GM23338 (cell line): ENCODE data around the gene SUSD3.

Source experiments
- CREB1 ChIP-seq: fragments of 250-450 bp; sonication (Bioruptor Pico); IDR thresholded peaks from 2 replicates; pipeline ENCODE4 v1.5.0; 2020; ENCODE audit warnings: low read depth, mild to moderate bottlenecking, moderate library complexity
- EZH2 ChIP-seq: fragments of 200-600 bp; sonication (generic); IDR thresholded peaks from one replicate; pipeline ENCODE4 v1.8.0; 2017; ENCODE audit warnings: antibody characterized with exemption, mild to moderate bottlenecking, low read depth; ENCODE audit not compliant: unreplicated experiment
- EZH2phosphoT487 ChIP-seq: fragments of 200-600 bp; sonication (generic); IDR thresholded peaks from one replicate; pipeline ENCODE4 v1.8.1; 2018; ENCODE audit warnings: antibody characterized with exemption; ENCODE audit not compliant: unreplicated experiment
- JUNB ChIP-seq: IDR thresholded peaks from one replicate; pipeline ENCODE4 v1.6.1; 2016; ENCODE audit warnings: antibody characterized with exemption; ENCODE audit not compliant: unreplicated experiment
- NANOG ChIP-seq: IDR thresholded peaks from 2 replicates; pipeline ENCODE4 v1.6.1; 2016; ENCODE audit warnings: antibody characterized with exemption, borderline replicate concordance
- POLR2AphosphoS5 ChIP-seq: IDR thresholded peaks from 2 replicates; pipeline ENCODE4 v1.6.1; 2016; ENCODE audit warnings: antibody characterized with exemption, low read depth
- STAT1 ChIP-seq: IDR thresholded peaks from one replicate; pipeline ENCODE4 v1.6.1; 2016; ENCODE audit warnings: antibody characterized with exemption; ENCODE audit not compliant: unreplicated experiment
- ZNF114 ChIP-seq: fragments of 250-450 bp; sonication (Bioruptor Pico); IDR thresholded peaks from 2 replicates; pipeline ENCODE4 v1.5.0; 2020; ENCODE audit warnings: mild to moderate bottlenecking, moderate library complexity
- ZNF331 ChIP-seq: fragments of 250-450 bp; sonication (Bioruptor Pico); IDR thresholded peaks from 2 replicates; pipeline ENCODE4 v1.5.0; 2020; ENCODE audit warnings: low read depth, mild to moderate bottlenecking, moderate library complexity
- TF ChIP-seq, protein P1 (sequence below), 2 experiments: fragments of 200-600 bp in 1 of 2; sonication (generic) in 1 of 2; conservative IDR thresholded peaks; 2 replicates each; pipeline versions ENCODE4 v1.5.1 to v1.6.1; 2016 to 2017; ENCODE audit warnings: antibody characterized with exemption in 2 of 2, low read depth in 2 of 2, mild to moderate bottlenecking in 2 of 2, moderate library complexity in 1 of 2
- TF ChIP-seq, protein P2 (sequence below): IDR thresholded peaks from one replicate; pipeline ENCODE4 v1.6.1; 2018; ENCODE audit warnings: antibody characterized with exemption; ENCODE audit not compliant: unreplicated experiment
- TF ChIP-seq, protein P3 (sequence below): fragments of 250-450 bp; sonication (Bioruptor Pico); IDR thresholded peaks from 2 replicates; pipeline ENCODE4 v1.5.0; 2020; ENCODE audit warnings: mild to moderate bottlenecking, moderate library complexity
- TF ChIP-seq, protein P4 (sequence below): IDR thresholded peaks from 2 replicates; pipeline ENCODE4 v1.6.1; 2016; ENCODE audit warnings: antibody characterized with exemption

DNA sequence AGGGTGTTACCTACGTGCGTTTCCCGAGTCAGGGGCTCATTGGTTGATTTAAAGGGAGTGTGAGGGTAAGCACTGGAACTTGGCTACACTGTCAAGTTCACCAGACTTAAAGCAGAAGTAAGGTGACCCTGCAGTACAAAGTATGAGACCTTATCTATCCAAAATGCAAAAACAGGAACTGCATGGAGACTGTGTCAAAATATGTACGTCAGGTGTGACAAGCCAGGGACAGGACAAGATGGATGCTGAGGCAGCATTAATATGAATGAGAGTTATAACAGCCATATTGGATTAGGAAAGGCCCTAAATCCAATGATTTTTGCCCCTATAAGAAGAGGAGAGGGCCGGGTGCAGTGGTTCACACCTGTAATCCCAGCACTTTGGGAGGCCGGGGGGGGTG lies 15.4 kb upstream of the SUSD3 start:
- TF ChIP-seq POLR2AphosphoS5 (no peak), CREB1 (CRISPR knock-in tag) (no peak), EZH2 (no peak), STAT1 (no peak), JUNB (no peak), EZH2phosphoT487 (no peak), NANOG (no peak), ZNF114 (CRISPR knock-in tag) (no peak), ZNF331 (CRISPR knock-in tag) (no peak)
- TF ChIP-seq, protein P1, sequence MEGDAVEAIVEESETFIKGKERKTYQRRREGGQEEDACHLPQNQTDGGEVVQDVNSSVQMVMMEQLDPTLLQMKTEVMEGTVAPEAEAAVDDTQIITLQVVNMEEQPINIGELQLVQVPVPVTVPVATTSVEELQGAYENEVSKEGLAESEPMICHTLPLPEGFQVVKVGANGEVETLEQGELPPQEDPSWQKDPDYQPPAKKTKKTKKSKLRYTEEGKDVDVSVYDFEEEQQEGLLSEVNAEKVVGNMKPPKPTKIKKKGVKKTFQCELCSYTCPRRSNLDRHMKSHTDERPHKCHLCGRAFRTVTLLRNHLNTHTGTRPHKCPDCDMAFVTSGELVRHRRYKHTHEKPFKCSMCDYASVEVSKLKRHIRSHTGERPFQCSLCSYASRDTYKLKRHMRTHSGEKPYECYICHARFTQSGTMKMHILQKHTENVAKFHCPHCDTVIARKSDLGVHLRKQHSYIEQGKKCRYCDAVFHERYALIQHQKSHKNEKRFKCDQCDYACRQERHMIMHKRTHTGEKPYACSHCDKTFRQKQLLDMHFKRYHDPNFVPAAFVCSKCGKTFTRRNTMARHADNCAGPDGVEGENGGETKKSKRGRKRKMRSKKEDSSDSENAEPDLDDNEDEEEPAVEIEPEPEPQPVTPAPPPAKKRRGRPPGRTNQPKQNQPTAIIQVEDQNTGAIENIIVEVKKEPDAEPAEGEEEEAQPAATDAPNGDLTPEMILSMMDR (conservative IDR thresholded peaks at IDR 0.05; ENCODE audit: low read depth in 2 of 2), result no peak
- TF ChIP-seq, protein P2, sequence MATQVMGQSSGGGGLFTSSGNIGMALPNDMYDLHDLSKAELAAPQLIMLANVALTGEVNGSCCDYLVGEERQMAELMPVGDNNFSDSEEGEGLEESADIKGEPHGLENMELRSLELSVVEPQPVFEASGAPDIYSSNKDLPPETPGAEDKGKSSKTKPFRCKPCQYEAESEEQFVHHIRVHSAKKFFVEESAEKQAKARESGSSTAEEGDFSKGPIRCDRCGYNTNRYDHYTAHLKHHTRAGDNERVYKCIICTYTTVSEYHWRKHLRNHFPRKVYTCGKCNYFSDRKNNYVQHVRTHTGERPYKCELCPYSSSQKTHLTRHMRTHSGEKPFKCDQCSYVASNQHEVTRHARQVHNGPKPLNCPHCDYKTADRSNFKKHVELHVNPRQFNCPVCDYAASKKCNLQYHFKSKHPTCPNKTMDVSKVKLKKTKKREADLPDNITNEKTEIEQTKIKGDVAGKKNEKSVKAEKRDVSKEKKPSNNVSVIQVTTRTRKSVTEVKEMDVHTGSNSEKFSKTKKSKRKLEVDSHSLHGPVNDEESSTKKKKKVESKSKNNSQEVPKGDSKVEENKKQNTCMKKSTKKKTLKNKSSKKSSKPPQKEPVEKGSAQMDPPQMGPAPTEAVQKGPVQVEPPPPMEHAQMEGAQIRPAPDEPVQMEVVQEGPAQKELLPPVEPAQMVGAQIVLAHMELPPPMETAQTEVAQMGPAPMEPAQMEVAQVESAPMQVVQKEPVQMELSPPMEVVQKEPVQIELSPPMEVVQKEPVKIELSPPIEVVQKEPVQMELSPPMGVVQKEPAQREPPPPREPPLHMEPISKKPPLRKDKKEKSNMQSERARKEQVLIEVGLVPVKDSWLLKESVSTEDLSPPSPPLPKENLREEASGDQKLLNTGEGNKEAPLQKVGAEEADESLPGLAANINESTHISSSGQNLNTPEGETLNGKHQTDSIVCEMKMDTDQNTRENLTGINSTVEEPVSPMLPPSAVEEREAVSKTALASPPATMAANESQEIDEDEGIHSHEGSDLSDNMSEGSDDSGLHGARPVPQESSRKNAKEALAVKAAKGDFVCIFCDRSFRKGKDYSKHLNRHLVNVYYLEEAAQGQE, result no peak
- TF ChIP-seq, protein P3, sequence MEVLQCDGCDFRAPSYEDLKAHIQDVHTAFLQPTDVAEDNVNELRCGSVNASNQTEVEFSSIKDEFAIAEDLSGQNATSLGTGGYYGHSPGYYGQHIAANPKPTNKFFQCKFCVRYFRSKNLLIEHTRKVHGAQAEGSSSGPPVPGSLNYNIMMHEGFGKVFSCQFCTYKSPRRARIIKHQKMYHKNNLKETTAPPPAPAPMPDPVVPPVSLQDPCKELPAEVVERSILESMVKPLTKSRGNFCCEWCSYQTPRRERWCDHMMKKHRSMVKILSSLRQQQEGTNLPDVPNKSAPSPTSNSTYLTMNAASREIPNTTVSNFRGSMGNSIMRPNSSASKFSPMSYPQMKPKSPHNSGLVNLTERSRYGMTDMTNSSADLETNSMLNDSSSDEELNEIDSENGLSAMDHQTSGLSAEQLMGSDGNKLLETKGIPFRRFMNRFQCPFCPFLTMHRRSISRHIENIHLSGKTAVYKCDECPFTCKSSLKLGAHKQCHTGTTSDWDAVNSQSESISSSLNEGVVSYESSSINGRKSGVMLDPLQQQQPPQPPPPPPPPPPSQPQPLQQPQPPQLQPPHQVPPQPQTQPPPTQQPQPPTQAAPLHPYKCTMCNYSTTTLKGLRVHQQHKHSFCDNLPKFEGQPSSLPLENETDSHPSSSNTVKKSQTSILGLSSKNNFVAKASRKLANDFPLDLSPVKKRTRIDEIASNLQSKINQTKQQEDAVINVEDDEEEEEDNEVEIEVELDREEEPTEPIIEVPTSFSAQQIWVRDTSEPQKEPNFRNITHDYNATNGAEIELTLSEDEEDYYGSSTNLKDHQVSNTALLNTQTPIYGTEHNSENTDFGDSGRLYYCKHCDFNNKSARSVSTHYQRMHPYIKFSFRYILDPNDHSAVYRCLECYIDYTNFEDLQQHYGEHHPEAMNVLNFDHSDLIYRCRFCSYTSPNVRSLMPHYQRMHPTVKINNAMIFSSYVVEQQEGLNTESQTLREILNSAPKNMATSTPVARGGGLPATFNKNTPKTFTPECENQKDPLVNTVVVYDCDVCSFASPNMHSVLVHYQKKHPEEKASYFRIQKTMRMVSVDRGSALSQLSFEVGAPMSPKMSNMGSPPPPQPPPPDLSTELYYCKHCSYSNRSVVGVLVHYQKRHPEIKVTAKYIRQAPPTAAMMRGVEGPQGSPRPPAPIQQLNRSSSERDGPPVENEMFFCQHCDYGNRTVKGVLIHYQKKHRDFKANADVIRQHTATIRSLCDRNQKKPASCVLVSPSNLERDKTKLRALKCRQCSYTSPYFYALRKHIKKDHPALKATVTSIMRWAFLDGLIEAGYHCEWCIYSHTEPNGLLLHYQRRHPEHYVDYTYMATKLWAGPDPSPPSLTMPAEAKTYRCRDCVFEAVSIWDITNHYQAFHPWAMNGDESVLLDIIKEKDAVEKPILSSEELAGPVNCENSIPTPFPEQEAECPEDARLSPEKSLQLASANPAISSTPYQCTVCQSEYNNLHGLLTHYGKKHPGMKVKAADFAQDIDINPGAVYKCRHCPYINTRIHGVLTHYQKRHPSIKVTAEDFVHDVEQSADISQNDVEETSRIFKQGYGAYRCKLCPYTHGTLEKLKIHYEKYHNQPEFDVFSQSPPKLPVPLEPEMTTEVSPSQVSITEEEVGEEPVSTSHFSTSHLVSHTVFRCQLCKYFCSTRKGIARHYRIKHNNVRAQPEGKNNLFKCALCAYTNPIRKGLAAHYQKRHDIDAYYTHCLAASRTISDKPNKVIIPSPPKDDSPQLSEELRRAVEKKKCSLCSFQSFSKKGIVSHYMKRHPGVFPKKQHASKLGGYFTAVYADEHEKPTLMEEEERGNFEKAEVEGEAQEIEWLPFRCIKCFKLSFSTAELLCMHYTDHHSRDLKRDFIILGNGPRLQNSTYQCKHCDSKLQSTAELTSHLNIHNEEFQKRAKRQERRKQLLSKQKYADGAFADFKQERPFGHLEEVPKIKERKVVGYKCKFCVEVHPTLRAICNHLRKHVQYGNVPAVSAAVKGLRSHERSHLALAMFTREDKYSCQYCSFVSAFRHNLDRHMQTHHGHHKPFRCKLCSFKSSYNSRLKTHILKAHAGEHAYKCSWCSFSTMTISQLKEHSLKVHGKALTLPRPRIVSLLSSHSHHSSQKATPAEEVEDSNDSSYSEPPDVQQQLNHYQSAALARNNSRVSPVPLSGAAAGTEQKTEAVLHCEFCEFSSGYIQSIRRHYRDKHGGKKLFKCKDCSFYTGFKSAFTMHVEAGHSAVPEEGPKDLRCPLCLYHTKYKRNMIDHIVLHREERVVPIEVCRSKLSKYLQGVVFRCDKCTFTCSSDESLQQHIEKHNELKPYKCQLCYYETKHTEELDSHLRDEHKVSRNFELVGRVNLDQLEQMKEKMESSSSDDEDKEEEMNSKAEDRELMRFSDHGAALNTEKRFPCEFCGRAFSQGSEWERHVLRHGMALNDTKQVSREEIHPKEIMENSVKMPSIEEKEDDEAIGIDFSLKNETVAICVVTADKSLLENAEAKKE (CRISPR knock-in tag), result no peak
- TF ChIP-seq, protein P4, sequence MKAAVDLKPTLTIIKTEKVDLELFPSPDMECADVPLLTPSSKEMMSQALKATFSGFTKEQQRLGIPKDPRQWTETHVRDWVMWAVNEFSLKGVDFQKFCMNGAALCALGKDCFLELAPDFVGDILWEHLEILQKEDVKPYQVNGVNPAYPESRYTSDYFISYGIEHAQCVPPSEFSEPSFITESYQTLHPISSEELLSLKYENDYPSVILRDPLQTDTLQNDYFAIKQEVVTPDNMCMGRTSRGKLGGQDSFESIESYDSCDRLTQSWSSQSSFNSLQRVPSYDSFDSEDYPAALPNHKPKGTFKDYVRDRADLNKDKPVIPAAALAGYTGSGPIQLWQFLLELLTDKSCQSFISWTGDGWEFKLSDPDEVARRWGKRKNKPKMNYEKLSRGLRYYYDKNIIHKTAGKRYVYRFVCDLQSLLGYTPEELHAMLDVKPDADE, result no peak
